Measurements from ENCODE around the gene OFD1. TPM values are rescaled to one million over a fixed set of nuclear protein-coding genes. Genes with fewer than 3 reads are reported as not detected.

The OFD1 gene
- total RNA-seq, 1 donor from 2014 or later, result 10.1 TPM

DNA sequence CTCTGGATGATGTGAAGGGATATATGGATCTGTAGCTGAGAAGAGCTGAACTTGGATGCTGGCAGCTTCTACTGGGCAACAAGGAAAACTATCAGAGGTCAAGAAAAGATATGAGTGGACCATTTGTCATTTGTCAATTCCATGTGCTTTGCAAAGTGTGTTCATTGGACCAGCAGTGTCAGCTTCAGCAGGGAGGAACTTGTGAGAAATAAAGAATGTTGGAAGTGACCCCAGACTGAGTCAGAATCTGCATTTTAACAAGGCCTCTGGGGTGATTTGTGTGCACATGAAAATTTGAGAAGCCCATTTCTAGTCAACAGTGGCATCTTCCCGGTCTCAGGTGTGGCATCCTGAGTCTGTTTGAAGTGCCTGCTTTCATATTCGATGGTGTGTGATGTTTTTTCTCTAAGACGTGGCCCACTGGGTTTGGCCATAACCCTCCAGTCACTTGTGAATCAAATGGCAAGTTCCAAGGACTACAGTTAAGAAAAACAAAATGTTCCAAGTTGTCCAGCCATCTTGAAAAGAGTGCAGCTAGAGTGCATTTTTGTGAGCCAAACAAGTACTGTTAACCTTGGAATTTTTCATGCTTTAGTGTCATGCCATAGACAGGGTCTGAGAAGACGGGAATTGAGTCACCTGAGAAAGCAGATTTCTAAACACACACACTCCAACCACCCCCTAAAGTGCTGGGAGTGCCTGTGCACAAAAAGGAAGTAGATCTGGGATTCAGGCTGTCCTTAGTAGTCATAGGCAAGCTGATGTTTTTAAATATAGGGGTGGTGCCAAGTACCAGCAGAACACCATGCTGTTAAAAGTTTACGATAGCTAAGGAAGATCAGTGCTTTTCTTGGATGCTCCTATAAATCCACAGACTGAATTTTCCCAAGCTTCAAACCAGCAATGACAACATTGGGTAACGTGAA, 55.9 kb downstream of the OFD1 start:
- DNase-seq (ENCODE audit: low spot score), result no peak
- ATAC-seq, result no peak

DNA sequence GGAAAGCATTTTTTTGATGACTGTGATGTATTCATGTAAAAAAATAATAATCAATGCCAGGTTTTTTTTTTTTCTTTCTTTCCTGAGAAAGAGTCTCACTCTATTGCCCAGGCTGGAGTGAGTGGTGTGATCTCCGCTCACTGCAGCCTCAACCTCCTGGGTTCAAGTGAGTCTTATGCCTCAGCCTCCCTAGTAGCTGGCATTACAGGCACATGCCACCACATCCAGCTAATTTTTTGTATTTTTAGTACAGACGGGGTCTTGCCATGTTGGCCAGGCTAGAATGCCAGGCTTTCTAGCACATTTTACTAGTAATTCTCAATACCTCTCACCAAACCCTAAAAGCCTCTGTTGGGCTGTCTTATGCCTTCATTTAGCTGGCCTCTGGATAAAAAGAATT, 56.6 kb downstream of the OFD1 start:
- ATAC-seq (no peak), DNase-seq (ENCODE audit: low spot score) (no peak)

DNA sequence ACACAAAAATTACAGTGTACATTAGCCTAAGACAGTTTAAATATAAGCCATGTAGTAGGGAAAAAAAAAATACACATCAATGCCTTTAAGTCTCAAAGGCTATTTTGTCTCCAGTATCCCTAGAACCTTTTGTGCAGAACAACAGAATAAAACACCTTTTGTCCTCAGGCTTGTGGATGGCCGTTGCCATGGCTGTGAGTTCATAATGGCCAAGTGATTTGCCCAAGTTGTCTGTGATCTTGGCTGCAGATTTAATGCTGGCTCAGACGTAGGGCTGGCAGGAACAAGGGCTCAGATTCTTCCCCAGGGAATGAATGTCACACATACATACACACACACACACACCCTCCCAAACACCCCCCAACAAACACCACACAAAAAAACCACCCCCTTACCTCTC, 57.0 kb downstream of the OFD1 start:
- ATAC-seq, result no peak

DNA sequence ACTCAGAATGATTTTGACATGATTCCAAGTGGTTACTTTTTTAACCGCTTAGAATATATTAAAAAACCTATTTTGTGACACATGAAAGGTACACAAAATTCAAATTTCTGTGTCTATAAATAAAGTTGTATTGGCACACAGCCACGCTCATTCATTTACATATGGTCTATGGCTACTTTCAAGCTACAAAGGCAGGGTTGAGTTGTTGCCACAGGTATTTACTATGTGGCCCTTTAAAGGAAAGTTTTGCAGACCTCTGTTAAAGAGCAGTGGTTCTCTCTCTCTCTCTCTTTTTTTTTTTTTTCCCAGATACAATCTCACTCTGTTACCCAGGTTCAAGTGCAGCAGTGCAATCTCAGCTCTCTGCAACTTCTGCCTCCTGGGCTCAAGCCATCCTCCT, 59.3 kb downstream of the OFD1 start:
- no peak for DNase-seq (ENCODE audit: low spot score)
- no peak for ATAC-seq

More for the DNA sequence above, 57.0 kb downstream of the OFD1 start:
- no peak for DNase-seq (ENCODE audit: low spot score)

DNA sequence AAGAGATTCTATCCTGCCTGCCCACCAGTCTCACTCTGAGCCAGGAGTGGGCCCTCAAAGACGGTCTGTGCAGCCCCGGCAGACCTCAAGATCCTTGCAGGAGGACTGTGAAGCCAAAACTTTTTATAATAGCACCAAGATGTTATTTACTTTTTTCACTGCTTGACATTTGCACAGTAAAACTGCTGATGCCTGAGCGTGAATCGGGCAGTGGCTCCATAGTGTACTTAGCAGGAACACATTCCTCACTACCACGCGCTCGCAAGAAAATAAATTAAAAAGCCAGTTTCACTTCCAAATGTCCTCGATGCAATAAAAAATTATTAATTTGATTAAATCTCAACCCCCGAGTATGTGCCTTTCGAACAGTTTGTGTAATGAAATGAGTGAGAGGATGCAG, 59.9 kb downstream of the OFD1 start:
- DNase-seq (ENCODE audit: low spot score), result no peak
- no peak for ATAC-seq

DNA sequence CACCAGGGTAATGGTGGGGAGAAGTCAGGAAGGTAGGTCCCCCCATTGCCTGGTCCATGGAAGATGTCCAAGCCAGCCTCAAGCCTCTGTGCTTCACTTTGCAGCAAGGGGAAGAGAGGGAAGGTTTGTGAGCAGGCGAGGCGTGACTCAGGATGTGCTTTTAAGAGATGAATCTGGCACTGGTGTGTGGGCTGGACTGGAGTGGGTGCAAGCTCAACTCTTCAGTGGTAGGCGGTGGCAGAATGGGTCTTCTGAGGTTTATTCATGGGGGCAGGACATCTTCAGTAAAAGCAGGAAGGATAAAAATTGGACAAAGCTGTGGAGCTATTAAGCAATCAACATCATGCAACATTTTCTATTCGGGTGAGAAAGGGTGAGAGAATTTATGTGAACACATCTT, 63.0 kb downstream of the OFD1 start:
- DNase-seq (ENCODE audit: low spot score) (no peak), ATAC-seq (no peak)

DNA sequence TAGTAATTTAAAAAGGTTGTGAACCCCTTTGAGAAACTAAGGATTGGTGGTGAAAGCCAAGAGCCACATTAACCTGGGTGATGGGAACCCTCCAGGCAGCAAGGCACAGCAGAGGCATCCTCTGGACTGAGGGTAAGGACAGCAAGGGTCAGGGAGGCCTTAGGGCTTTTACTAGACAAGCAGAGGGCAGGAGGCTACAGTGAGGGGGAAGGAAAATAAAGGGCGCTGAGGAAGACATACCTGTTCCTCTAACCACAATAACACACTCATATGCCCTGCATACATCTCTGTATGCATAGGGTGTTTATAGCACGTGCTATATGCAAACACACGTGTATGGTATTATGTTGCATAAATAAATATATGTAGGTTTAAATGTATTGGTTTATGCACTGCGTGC, 63.6 kb downstream of the OFD1 start:
- DNase-seq (ENCODE audit: low spot score) (no peak), ATAC-seq (no peak)

DNA sequence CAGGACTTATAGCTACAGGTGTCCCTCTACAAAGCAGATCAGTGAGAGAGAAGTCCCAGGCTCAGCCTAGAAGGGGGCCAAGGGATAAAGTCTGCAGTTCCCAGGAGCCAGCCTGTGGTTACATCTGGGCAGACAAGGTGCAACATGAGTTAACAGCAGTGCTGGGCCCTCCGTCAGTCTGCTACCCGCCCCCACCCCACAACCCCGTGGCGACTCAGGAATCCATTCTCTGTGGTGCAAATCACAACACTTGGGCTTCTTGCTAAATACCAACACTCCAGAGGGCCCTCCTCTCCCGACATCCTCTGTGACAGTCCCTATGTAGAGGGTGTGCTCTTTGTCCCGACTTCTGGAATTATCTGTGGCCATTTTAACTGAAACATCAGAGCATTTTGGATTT, 68.6 kb downstream of the OFD1 start:
- ATAC-seq (no peak), DNase-seq (ENCODE audit: low spot score) (no peak)

DNA sequence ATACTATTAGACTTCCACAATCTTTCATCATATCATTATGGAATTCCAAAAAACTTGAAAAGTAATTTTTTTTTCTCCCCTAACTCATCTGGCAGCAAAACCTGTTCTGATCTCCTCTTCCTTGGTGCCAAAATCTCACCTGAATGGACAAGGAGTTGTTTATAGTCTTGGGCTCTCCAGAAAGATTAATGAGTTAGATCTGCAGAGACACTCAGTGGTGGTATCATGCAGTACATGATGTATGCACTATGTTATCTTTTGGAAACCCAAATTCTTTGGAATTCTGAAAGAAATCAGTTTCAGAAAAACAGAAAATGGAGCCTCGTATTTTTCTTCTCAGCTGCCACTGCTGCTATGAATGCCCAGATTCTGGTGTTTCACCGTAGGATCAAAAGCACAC, 70.7 kb downstream of the OFD1 start:
- ATAC-seq, result peak; percentile 39
- DNase-seq (ENCODE audit: low spot score), result no peak

DNA sequence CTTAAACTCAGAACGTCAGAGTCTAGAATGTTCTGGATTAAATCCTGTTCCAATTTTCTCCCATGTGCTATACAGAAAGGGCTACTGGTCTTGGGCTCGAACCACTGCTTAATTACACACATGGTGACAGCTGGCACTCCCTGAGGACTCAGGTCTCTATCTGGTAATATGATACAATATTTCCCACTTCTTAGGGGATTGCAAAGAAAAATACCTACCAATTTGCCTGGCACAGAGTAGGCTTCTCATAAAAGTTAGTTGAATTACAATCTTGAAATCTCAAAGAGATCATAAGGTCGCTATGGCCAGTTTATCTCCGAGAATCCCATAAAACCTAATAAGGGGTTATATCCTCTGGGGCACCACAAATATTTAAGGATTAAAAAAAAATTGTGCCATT, 73.7 kb downstream of the OFD1 start:
- no peak for DNase-seq (ENCODE audit: low spot score)
- ATAC-seq, result no peak

DNA sequence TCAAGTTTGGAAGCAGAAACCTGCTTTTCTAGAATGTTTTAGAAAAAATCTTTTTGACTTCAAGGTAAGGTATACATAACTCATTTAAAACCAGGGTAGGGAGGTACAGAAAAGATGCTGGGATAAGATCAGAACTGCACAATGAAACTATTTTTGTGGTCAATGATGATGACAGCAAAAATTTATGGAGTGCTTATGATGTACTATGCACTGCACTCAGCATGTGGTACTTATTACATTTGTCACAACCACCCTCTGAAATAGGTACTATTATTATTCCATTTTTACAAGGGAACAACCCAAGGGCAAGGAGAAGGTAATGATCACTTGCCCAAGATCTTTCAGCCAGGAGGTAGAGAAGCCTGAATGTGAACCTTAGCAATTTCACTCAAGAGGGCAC, 74.3 kb downstream of the OFD1 start:
- DNase-seq (ENCODE audit: low spot score), result no peak
- ATAC-seq, result no peak

DNA sequence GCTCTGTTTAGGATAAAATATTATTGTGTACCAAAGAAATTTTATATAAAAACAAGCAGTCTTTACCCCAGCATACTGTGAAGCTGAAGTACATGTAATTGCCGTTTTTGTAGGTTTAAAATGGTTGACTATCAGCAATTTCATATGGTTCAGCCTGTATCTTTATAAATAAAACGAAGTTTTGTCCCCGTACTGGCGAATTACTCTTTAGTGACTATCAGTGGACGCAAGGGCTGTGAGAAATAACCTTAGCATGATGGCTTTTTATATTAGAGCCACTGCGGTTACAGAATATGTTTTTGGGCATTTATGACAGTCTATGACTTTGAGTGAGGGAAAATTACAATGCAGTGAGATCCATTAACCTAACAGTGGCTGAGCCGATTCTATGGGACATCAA, 81.1 kb downstream of the OFD1 start:
- DNase-seq (ENCODE audit: low spot score) (no peak), ATAC-seq (no peak)

DNA sequence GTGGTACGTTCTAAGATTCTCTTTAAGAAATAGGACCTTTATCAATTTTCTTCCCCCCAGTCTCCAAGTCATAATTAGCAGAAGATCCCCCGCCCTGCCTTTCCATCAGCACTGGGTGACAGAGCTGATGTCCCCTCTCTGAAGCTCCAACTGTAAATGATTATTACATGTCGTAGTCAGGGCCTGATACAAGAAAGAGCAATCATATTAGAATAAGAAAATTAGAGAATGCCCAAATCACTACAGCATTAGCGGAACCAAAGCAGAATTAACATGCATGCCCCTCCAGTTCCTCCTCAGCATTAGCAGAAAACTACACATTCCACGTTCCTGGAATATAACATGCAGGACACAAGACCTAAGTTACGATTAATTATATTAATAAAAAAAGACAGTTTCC, 81.6 kb downstream of the OFD1 start:
- DNase-seq (ENCODE audit: low spot score), result no peak
- ATAC-seq, result no peak

DNA sequence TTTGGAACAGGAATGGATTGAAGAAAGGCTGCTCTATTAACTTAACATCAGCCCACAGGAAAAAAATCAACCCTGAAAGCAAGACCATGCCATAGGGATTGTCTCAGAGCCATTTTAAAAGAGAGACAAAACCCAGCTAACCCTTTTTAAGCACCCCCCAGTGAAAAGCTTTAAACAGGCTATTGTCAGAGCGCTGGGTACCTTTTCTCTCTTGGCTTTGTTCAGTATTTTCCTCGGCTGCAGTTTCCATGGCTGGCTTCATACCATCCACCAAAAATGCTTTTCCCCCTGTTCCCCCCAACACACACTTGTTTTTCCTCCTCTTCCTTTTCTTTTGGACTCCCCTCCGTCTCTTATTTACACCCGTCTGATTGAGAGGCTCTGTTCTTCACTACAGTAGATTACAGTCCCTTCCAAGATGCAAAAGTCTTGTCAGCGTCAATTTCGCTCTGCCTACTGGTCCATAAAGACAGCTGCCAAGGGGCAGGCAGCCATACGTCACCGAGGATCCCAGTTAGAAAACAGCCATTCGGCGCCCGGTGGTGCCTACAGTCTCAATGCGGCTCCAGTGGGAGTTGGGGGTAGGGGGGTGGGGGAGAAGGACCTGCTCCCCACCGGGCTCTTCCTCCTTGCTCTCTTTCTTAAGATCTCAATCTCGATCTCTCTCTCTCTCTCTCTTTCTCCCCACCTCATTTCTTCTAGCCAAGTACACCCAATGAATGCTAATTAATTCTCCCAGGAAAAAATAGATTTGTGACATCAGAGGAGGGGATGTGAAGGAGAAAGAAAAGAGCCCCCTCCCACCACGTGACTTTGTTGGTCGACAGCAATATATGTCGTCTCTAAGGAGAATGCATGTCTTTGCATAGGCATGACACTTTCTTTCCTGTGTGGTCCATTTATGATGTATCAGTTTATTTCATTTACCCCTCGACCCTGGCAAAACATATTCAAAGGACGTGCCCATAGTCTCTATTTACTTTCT, 82.4 kb downstream of the OFD1 start, which contains the start of gene GPM6B:
Gene GPM6B, minus strand, starts transcription at position 451 of the 985 bp plus-strand sequence. Its CDS starts 189 bp downstream, at position 262.
- ATAC-seq (no peak), DNase-seq (ENCODE audit: low spot score) (no peak)

Other genes starting within 250 kb of the OFD1 start
- not detected for gene EGFL6, start 165.1 kb upstream of the OFD1 start, total RNA-seq
- 6.8 TPM for gene TCEANC, start 81.6 kb upstream of the OFD1 start, total RNA-seq
- 8.5 TPM for gene RAB9A, start 45.6 kb upstream of the OFD1 start, total RNA-seq
- gene TRAPPC2, start 128 bp upstream of the OFD1 start, total RNA-seq, result 5.8 TPM
- gene GPM6B, start 82.3 kb downstream of the OFD1 start, total RNA-seq, result 0.48 TPM